Measurements from ENCODE around the gene TTC33. TPM values are rescaled to one million over a fixed set of nuclear protein-coding genes. Genes with fewer than 3 reads are reported as not detected.
A peak's percentile ranks its signal among the peaks of the same experiment; 100 is the strongest.

Gene TTC33
- total RNA-seq, 1 donor from 2014 or later: 24.6 TPM

GRCh38 chr5:40551496-40552491 lies 204.0 kb downstream of the TTC33 start:
- H3K4me1 Mint-ChIP-seq (ENCODE audit: low read depth): peaks cover 15% of the 10 kb centered on the region
- H3K9me3 Mint-ChIP-seq: no peaks in the 10 kb centered on the region
- no peak overlapping the region for H3K27ac Mint-ChIP-seq
- no peak for DNase-seq (ENCODE audit: low spot score)
- H3K4me3 Mint-ChIP-seq: no peak overlapping the region
- no peaks in the 10 kb centered on the region for H3K36me3 Mint-ChIP-seq (ENCODE audit: low read depth)
- intact Hi-C loops (cut with micrococcal nuclease): no loop called here
- H3K27me3 Mint-ChIP-seq (ENCODE audit: insufficient read depth): no peaks in the 10 kb centered on the region

DNA sequence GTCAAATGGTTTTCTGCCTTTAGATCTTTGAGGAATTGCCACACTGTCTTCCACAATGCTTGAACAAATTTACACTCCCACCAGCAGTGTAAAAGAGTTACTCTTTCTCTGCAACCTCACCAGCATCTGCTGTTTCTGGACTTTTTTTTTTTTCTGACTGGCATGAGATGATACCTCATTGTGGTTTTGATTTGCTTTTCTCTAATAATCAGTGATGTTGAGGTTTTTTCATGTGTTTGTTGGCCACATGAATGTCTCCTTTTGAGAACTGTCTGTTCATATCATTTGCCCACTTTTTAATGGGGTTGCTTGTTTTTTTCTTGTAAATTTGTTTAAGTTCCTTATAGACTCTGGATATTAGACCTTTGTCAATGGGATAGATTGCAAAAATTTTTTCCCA lies 205.3 kb downstream of the TTC33 start:
- intact Hi-C loops (cut with micrococcal nuclease): no loop called here
- H3K27me3 Mint-ChIP-seq (ENCODE audit: insufficient read depth): no peaks in the 10 kb centered on the region
- no peak overlapping the region for H3K4me3 Mint-ChIP-seq
- no peaks in the 10 kb centered on the region for H3K36me3 Mint-ChIP-seq (ENCODE audit: low read depth)
- H3K27ac Mint-ChIP-seq: no peak overlapping the region
- no peak for DNase-seq (ENCODE audit: low spot score)
- H3K4me1 Mint-ChIP-seq (ENCODE audit: low read depth): peaks cover 8% of the 10 kb centered on the region
- H3K9me3 Mint-ChIP-seq: no peaks in the 10 kb centered on the region

DNA sequence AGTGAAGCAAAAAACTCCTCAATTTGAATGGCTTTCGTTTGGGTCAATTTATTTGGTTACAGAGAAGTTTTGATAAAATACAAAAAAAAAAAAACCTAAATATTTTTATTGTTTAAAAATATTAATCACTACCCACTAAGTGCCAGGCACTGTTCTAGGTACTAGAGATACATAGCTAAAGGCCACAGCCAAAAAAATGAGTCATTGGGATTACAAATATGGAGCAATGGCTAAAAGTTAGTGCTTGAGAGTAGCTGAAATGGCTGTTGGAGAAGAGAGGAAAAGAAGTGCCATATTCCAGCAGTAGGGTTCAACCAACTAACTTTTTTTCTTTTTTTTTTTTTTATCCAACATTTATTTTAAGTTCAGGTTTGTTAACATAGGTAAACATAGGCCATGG lies 206.1 kb downstream of the TTC33 start:
- DNase-seq (ENCODE audit: low spot score): no peak
- Mint-ChIP-seq H3K9me3 (no peaks in the 10 kb centered on the region), H3K4me3 (no peak overlapping the region), H3K27ac (no peak overlapping the region), H3K27me3 (ENCODE audit: insufficient read depth) (no peaks in the 10 kb centered on the region), H3K36me3 (ENCODE audit: low read depth) (no peaks in the 10 kb centered on the region), H3K4me1 (ENCODE audit: low read depth) (peaks cover 8% of the 10 kb centered on the region)
- intact Hi-C loops (cut with micrococcal nuclease): no loop called here

- no peak for DNase-seq (ENCODE audit: low spot score)
- Mint-ChIP-seq H3K36me3 (ENCODE audit: low read depth) (no peaks in the 10 kb centered on the region), H3K4me1 (ENCODE audit: low read depth) (no peaks in the 10 kb centered on the region), H3K27me3 (ENCODE audit: insufficient read depth) (no peaks in the 10 kb centered on the region), H3K27ac (no peak overlapping the region), H3K4me3 (no peak overlapping the region), H3K9me3 (no peaks in the 10 kb centered on the region)
- intact Hi-C loops (cut with micrococcal nuclease): no loop called here
These were observed 207.7 kb downstream of the TTC33 start for GRCh38 chr5:40547994-40548575.

DNA sequence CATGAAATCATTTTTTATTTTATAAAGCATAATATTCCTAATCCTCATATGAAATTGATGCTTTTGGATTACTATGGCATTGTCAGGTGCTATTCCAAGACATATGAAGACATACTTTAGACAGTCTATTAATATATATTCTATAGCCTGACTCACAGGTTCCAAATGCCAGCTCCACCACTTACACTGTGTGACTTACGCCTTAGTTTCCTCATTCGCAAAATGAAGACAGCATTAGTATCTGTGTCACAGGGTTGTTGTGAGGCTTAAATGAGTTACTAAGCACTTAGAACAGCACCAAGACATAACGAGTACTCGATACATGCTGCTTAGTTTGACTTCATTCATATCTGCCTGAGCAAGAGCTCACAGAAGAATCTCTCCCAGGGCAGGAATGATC lies 208.2 kb downstream of the TTC33 start:
- no peaks in the 10 kb centered on the region for H3K9me3 Mint-ChIP-seq
- intact Hi-C loops (cut with micrococcal nuclease): no loop called here

GRCh38 chr5:40540301-40540700 lies 215.5 kb downstream of the TTC33 start:
- DNase-seq (ENCODE audit: low spot score): no peak
- Mint-ChIP-seq H3K4me1 (ENCODE audit: low read depth) (no peaks in the 10 kb centered on the region), H3K27ac (no peak overlapping the region), H3K9me3 (peaks cover 18% of the 10 kb centered on the region), H3K36me3 (ENCODE audit: low read depth) (no peaks in the 10 kb centered on the region), H3K27me3 (ENCODE audit: insufficient read depth) (no peaks in the 10 kb centered on the region), H3K4me3 (no peak overlapping the region)
- intact Hi-C loops (cut with micrococcal nuclease): no loop called here

More for the DNA sequence above, 208.2 kb downstream of the TTC33 start:
- DNase-seq (ENCODE audit: low spot score): no peak
- Mint-ChIP-seq H3K27ac (no peak overlapping the region), H3K4me1 (ENCODE audit: low read depth) (no peaks in the 10 kb centered on the region), H3K36me3 (ENCODE audit: low read depth) (no peaks in the 10 kb centered on the region), H3K4me3 (no peak overlapping the region), H3K27me3 (ENCODE audit: insufficient read depth) (no peaks in the 10 kb centered on the region)

DNA sequence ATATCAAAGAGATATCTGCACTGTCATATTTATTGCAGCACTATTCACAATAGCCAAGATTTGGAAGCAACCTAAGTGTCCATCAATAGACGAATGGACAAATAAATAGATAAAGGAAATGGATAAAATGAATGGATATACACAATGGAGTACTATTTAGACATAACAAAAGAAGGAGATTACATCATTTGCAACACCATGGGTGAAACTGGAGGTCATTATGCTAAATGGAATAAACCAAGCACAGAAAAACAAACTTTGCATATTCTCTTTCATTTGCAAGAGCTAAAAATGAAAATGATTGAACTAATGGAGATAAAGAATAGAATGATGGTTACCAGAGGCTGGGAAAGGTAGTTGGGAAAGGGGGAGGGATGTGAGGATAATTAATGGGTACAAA lies 231.1 kb downstream of the TTC33 start:
- H3K9me3 Mint-ChIP-seq: peaks cover 17% of the 10 kb centered on the region
- intact Hi-C loops (cut with micrococcal nuclease): no loop called here
- H3K4me1 Mint-ChIP-seq (ENCODE audit: low read depth): peaks cover 13% of the 10 kb centered on the region
- no peak for DNase-seq (ENCODE audit: low spot score)
- H3K27ac Mint-ChIP-seq: no peak overlapping the region
- H3K27me3 Mint-ChIP-seq (ENCODE audit: insufficient read depth): no peaks in the 10 kb centered on the region
- no peak overlapping the region for H3K4me3 Mint-ChIP-seq
- H3K36me3 Mint-ChIP-seq (ENCODE audit: low read depth): no peaks in the 10 kb centered on the region

GRCh38 chr5:40521925-40522324 lies 233.8 kb downstream of the TTC33 start:
- H3K27ac Mint-ChIP-seq: no peak overlapping the region
- peaks cover 24% of the 10 kb centered on the region for H3K9me3 Mint-ChIP-seq
- DNase-seq (ENCODE audit: low spot score): no peak
- no peaks in the 10 kb centered on the region for H3K27me3 Mint-ChIP-seq (ENCODE audit: insufficient read depth)
- intact Hi-C loops (cut with micrococcal nuclease): no loop called here
- H3K4me1 Mint-ChIP-seq (ENCODE audit: low read depth): peaks cover 6% of the 10 kb centered on the region
- peaks cover 3% of the 10 kb centered on the region for H3K36me3 Mint-ChIP-seq (ENCODE audit: low read depth)
- H3K4me3 Mint-ChIP-seq: no peak overlapping the region

DNA sequence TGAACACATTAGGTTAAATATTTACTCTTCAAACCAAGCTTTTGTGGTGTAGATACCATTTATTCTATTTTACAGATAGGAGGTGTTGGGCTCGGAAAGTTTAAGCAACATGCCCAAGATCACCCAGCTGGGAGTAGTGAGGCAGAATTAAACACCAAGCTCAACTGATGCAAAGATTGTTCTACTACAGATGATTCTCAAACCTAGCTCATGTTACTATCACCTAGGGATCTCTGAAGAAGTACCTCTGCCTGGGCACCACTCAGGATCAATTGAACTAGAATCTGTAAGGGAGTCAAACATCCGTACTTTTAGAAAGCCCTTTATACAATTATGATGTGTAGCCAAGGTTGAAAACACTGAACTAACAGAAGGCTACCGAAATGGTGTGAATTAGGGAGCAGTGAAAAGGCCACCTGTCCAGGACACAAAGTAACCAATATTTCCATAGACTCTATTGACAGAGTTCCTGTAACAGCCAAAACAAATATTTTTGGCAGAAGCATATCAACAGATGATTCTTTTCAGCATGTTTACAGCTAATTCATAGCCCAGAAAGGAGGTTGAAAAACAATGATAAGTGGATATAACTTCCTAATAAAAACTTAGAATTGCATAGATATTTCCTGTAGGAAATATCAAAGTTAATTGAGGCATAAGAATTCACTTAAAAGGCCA lies 234.5 kb downstream of the TTC33 start:
- H3K27me3 Mint-ChIP-seq (ENCODE audit: insufficient read depth): no peaks in the 10 kb centered on the region
- H3K4me3 Mint-ChIP-seq: no peak overlapping the region
- peaks cover 4% of the 10 kb centered on the region for H3K36me3 Mint-ChIP-seq (ENCODE audit: low read depth)
- no peak overlapping the region for H3K27ac Mint-ChIP-seq
- H3K4me1 Mint-ChIP-seq (ENCODE audit: low read depth): peaks cover 6% of the 10 kb centered on the region
- intact Hi-C loops (cut with micrococcal nuclease): no loop called here
- DNase-seq (ENCODE audit: low spot score): no peak
- H3K9me3 Mint-ChIP-seq: peaks cover 25% of the 10 kb centered on the region

GRCh38 chr5:40518485-40518917 lies 237.3 kb downstream of the TTC33 start:
- peaks cover 35% of the 10 kb centered on the region for H3K9me3 Mint-ChIP-seq
- DNase-seq (ENCODE audit: low spot score): no peak
- intact Hi-C loops (cut with micrococcal nuclease): no loop called here
- H3K27me3 Mint-ChIP-seq (ENCODE audit: insufficient read depth): no peaks in the 10 kb centered on the region
- H3K27ac Mint-ChIP-seq: no peak overlapping the region
- no peak overlapping the region for H3K4me3 Mint-ChIP-seq
- peaks cover 17% of the 10 kb centered on the region for H3K36me3 Mint-ChIP-seq (ENCODE audit: low read depth)
- peaks cover 22% of the 10 kb centered on the region for H3K4me1 Mint-ChIP-seq (ENCODE audit: low read depth)

DNA sequence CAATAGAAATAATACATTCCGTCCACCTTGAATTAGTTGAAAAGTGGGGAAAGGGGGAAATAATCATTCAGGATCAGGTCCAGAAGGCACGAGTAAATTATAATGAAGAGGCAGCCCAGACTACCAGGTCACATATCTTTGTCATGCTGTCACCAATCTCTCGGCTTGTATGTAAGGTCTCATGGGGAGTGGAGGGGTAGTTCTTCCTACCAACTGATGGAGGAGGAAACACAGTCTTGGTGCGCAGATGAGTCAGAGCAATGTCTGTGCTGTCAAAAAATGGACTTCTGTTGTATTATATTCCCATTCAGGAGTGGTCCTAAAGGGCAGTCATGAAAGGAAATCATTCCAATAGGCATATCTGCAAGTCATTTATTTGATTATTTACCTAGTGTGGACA lies 240.3 kb downstream of the TTC33 start:
- peaks cover 17% of the 10 kb centered on the region for H3K36me3 Mint-ChIP-seq (ENCODE audit: low read depth)

DNA sequence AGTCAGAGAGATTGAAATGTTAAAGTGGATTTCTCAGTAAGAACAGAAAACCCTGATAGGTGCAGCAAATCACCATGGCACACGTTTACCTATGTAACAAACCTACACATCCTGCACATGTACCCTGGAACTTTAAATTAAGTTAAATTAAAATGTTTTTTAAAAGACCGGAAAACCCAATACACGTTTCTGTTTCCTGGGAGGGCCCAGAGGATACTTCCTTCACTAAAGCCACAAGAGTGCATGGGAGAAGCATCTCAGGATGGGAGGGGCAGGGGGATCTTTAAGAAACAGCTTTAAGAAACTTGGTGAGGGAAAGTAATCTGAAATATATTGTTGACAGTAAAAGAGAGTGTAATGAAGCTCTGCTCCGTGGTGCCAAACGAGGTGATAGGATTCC lies 240.8 kb downstream of the TTC33 start:
- Mint-ChIP-seq H3K27me3 (ENCODE audit: insufficient read depth) (no peaks in the 10 kb centered on the region), H3K4me1 (ENCODE audit: low read depth) (peaks cover 22% of the 10 kb centered on the region), H3K27ac (peak overlapping the region; percentile 9), H3K4me3 (peak overlapping the region; percentile 12), H3K9me3 (peaks cover 19% of the 10 kb centered on the region), H3K36me3 (ENCODE audit: low read depth) (peaks cover 17% of the 10 kb centered on the region)
- DNase-seq (ENCODE audit: low spot score): no peak
- intact Hi-C loops (cut with micrococcal nuclease): no loop called here

More for the DNA sequence above, 240.3 kb downstream of the TTC33 start:
- Mint-ChIP-seq H3K27ac (peak overlapping the region; percentile 9), H3K27me3 (ENCODE audit: insufficient read depth) (no peaks in the 10 kb centered on the region), H3K9me3 (peaks cover 19% of the 10 kb centered on the region), H3K4me3 (no peak overlapping the region), H3K4me1 (ENCODE audit: low read depth) (peaks cover 22% of the 10 kb centered on the region)
- no peak for DNase-seq (ENCODE audit: low spot score)
- intact Hi-C loops (cut with micrococcal nuclease): no loop called here

- Mint-ChIP-seq H3K27ac (no peak overlapping the region), H3K27me3 (ENCODE audit: insufficient read depth) (no peaks in the 10 kb centered on the region), H3K9me3 (peaks cover 19% of the 10 kb centered on the region), H3K36me3 (ENCODE audit: low read depth) (peaks cover 14% of the 10 kb centered on the region), H3K4me3 (no peak overlapping the region), H3K4me1 (ENCODE audit: low read depth) (peaks cover 20% of the 10 kb centered on the region)
- intact Hi-C loops (cut with micrococcal nuclease): no loop called here
- DNase-seq (ENCODE audit: low spot score): no peak
These were observed 244.0 kb downstream of the TTC33 start for GRCh38 chr5:40511801-40512200.

All from activated T-helper 1 cell treated with anti-CD3 and anti-CD28 coated beads, Interleukin-12 subunit alpha, Interleukin-12 subunit beta, Interleukin-2, Interleukin-4 antibody, amounts not matched to agents 30 ng/mL and 10 ng/mL and 1 ng/mL, durations not matched to agents 14 hours and 24 hours and 36 hours (primary cell).